ENCODE results near the gene CASK. TPM values are rescaled to one million over a fixed set of nuclear protein-coding genes. Genes with fewer than 3 reads are reported as not detected.

The CASK gene
- total and polyA plus RNA-seq, 2 of the 13 experiments (the other 11 are each of a cell fraction or from before 2014, with no cell fraction given) = 14.5 to 16.0 TPM

GRCh38 chrX:41599507-41599906 is 323.8 kb downstream of the CASK start:
- ATAC-seq (no peak), DNase-seq (ENCODE audit: low spot score) (no peak), FAIRE-seq (no peak)
- intact Hi-C loops (cut with micrococcal nuclease; ENCODE audit: unreplicated experiment) (no loop called here), in situ Hi-C loops (cut with HindIII; ENCODE audit: extremely low pct_ligation_motif_present, low pct_unique_long_range_greater_than_20kb) (no loop called here)
- no peak overlapping the region for H3K4me3 ChIP-seq (replicated peaks in 1 of 3; ENCODE audit: insufficient read depth in 1 of 3, low read depth in 2 of 3, low read length in 3 of 3)
- H3K27me3 ChIP-seq (ENCODE audit: control insufficient read depth in 1 of 2, insufficient read depth in 2 of 2, low read length in 2 of 2) = no peaks in the 10 kb centered on the region
- H4K20me1 ChIP-seq (ENCODE audit: insufficient read depth, low read length) = no peaks in the 10 kb centered on the region
- no peak overlapping the region for H2AFZ ChIP-seq (ENCODE audit: low read length)
- no peak overlapping the region for H3K27ac ChIP-seq (ENCODE audit: extremely low read length, insufficient read depth, low read length)
- CTCF ChIA-PET (ENCODE audit: low intra/inter-chr PET ratio, low total read pairs) = no interaction called here
- H3K9me3 ChIP-seq (ENCODE audit: low read length) = no peaks in the 10 kb centered on the region
- 89% methylated on average over 1 of the region's 1 CpG for WGBS (ENCODE audit: low lambda C conversion rate)
- TF ChIP-seq ZNF615 (CRISPR knock-in tag; IDR thresholded peaks at IDR 0.05; ENCODE audit: borderline replicate concordance) (no peak), AHDC1 (CRISPR knock-in tag; IDR thresholded peaks at IDR 0.05; ENCODE audit: borderline replicate concordance) (no peak), ZNF503 (CRISPR knock-in tag; IDR thresholded peaks at IDR 0.05) (no peak), ATF4 (CRISPR knock-in tag; IDR thresholded peaks at IDR 0.05) (no peak), NR2F1 (CRISPR knock-in tag; IDR thresholded peaks at IDR 0.05) (no peak), ZNF317 (CRISPR knock-in tag; IDR thresholded peaks at IDR 0.05) (no peak), MAFF (IDR thresholded peaks at IDR 0.05; ENCODE audit: low read depth, low read length) (no peak), ZNF414 (CRISPR knock-in tag; IDR thresholded peaks at IDR 0.05) (no peak), ZNF713 (CRISPR knock-in tag; IDR thresholded peaks at IDR 0.05) (no peak), ZNF292 (CRISPR knock-in tag; IDR thresholded peaks at IDR 0.05; ENCODE audit: borderline replicate concordance, low read depth) (no peak), ZNF335 (CRISPR knock-in tag; IDR thresholded peaks at IDR 0.05) (no peak), ZNF484 (CRISPR knock-in tag; IDR thresholded peaks at IDR 0.05; ENCODE audit: borderline replicate concordance, low read depth) (no peak), BCL6 (CRISPR knock-in tag; IDR thresholded peaks at IDR 0.05) (no peak), ZNF350 (CRISPR knock-in tag; IDR thresholded peaks at IDR 0.05; ENCODE audit: borderline replicate concordance, low read depth) (no peak)
- no peaks in the 10 kb centered on the region for H3K79me2 ChIP-seq (ENCODE audit: insufficient read depth, low read length)
- H3K4me2 ChIP-seq (ENCODE audit: low read depth, low read length) = no peak overlapping the region
- no peaks in the 10 kb centered on the region for H3K4me1 ChIP-seq (ENCODE audit: insufficient read depth, low read length)
- no peaks in the 10 kb centered on the region for H3K36me3 ChIP-seq (replicated peaks in 1 of 2; ENCODE audit: control insufficient read depth in 1 of 2, insufficient read depth in 2 of 2, low read length in 2 of 2)
- H3K9ac ChIP-seq (ENCODE audit: insufficient read depth, low read depth, low read length) = no peak overlapping the region
- no TSS peak for BruUV-seq (replicated peaks)
- POLR2A ChIA-PET = no interaction called here

All from HepG2 (cell line).